Measurements from ENCODE around the gene STMND1.

DNA sequence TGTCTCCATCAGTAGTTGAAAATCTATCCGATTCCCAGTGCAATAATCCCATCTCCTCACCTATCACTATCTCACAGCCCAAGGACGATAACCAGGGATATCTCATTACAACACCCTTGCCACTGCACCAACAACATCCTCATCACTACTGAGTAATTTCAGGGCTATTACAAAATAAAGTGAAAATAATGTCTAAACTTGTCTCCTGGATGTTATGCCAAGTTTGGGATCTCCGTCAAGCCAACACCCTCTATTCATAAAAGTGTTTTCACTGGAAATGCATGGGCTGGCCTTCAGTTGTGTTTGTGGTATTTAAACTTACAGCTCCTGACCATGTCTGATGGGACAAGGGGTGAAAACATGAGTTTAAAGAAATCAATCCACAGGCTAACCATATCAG is 42.0 kb upstream of the STMND1 start:
- TF ChIP-seq, protein P1, sequence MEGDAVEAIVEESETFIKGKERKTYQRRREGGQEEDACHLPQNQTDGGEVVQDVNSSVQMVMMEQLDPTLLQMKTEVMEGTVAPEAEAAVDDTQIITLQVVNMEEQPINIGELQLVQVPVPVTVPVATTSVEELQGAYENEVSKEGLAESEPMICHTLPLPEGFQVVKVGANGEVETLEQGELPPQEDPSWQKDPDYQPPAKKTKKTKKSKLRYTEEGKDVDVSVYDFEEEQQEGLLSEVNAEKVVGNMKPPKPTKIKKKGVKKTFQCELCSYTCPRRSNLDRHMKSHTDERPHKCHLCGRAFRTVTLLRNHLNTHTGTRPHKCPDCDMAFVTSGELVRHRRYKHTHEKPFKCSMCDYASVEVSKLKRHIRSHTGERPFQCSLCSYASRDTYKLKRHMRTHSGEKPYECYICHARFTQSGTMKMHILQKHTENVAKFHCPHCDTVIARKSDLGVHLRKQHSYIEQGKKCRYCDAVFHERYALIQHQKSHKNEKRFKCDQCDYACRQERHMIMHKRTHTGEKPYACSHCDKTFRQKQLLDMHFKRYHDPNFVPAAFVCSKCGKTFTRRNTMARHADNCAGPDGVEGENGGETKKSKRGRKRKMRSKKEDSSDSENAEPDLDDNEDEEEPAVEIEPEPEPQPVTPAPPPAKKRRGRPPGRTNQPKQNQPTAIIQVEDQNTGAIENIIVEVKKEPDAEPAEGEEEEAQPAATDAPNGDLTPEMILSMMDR (IDR thresholded peaks at IDR 0.05; ENCODE audit: insufficient read depth, low read length), result no peak
- TF ChIP-seq, protein P2, sequence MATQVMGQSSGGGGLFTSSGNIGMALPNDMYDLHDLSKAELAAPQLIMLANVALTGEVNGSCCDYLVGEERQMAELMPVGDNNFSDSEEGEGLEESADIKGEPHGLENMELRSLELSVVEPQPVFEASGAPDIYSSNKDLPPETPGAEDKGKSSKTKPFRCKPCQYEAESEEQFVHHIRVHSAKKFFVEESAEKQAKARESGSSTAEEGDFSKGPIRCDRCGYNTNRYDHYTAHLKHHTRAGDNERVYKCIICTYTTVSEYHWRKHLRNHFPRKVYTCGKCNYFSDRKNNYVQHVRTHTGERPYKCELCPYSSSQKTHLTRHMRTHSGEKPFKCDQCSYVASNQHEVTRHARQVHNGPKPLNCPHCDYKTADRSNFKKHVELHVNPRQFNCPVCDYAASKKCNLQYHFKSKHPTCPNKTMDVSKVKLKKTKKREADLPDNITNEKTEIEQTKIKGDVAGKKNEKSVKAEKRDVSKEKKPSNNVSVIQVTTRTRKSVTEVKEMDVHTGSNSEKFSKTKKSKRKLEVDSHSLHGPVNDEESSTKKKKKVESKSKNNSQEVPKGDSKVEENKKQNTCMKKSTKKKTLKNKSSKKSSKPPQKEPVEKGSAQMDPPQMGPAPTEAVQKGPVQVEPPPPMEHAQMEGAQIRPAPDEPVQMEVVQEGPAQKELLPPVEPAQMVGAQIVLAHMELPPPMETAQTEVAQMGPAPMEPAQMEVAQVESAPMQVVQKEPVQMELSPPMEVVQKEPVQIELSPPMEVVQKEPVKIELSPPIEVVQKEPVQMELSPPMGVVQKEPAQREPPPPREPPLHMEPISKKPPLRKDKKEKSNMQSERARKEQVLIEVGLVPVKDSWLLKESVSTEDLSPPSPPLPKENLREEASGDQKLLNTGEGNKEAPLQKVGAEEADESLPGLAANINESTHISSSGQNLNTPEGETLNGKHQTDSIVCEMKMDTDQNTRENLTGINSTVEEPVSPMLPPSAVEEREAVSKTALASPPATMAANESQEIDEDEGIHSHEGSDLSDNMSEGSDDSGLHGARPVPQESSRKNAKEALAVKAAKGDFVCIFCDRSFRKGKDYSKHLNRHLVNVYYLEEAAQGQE (IDR thresholded peaks at IDR 0.05; ENCODE audit: insufficient replicate concordance, low read depth), result no peak

All from HL-60 (cell line).